K562 (cell line): ENCODE data around the gene TULP1. TPM values are rescaled to one million over a fixed set of nuclear protein-coding genes. Genes with fewer than 3 reads are reported as not detected.

Experiments
- BDP1 ChIP-seq: IDR thresholded peaks from 3 replicates; pipeline ENCODE4 v1.6.1; 2011; ENCODE audit not compliant: insufficient read length, insufficient read depth
- FUS ChIP-seq: fragments of 200-400 bp; formaldehyde crosslinking; optimal IDR thresholded peaks from 2 replicates; pipeline ENCODE3; 2017; ENCODE audit warnings: low read depth, low read length
- ILK ChIP-seq: fragments of 450-650 bp; IDR thresholded peaks from 2 replicates; pipeline ENCODE4 v1.6.1; 2016; ENCODE audit warnings: missing genetic modification characterization, low read depth, mild to moderate bottlenecking, missing compliant biosample characterization, moderate library complexity, borderline replicate concordance
- MAZ ChIP-seq, 2 experiments: fragments of 450-650 bp in 1 of 2; sonication (generic) in 1 of 2; formaldehyde crosslinking; IDR thresholded peaks in 1 of 2; conservative IDR thresholded peaks in 1 of 2; 2 replicates each; pipeline versions ENCODE4 v1.4.0 to v1.5.0; 2020; ENCODE audit warnings: mild to moderate bottlenecking in 1 of 2, missing genetic modification reagents in 1 of 2
- polyA plus RNA-seq, 8 experiments: library from polyadenylated mRNA; depleted of rRNA in 4 of 8; stranded (reverse) in 5 of 8; unstranded in 3 of 8; fragments of >200 nt; fragmentation: Nextera tagmentation in 2 of 8; fragmentation: Illumina TruSeq in 1 of 8; extraction: Ambion mirVana in 2 of 8; extraction: Trizol in 1 of 8; gene quantifications; 2 replicates each; pipeline versions ENCODE4 v1.2.1 to v1.2.3, GENCODE V29; 2011 to 2014; ENCODE audit warnings: inconsistent platforms in 1 of 8, missing spikeins in 1 of 8
- total RNA-seq, 7 experiments: library from RNA; depleted of rRNA in 6 of 7; stranded (reverse); fragments of >200 nt in 6 of 7; fragmentation: Illumina TruSeq in 2 of 7; extraction: Trizol in 2 of 7; gene quantifications; 2 replicates each; pipeline versions ENCODE4 v1.2.1 to v1.2.3, GENCODE V29; 2011 to 2021; ENCODE audit warnings: low replicate concordance in 1 of 7
- TF ChIP-seq, protein P1 (sequence below), 2 experiments: fragments of 150-350 bp in 1 of 2; IDR thresholded peaks; 2 replicates each; pipeline ENCODE4 v1.6.1; 2012 to 2016; ENCODE audit warnings: low read depth in 2 of 2, low read length in 2 of 2, mild to moderate bottlenecking in 1 of 2, moderate library complexity in 1 of 2
- TF ChIP-seq, protein P2 (sequence below): sonication (generic); formaldehyde crosslinking; IDR thresholded peaks from 2 replicates; pipeline ENCODE4 v1.8.0; 2023; ENCODE audit warnings: missing genetic modification reagents, mild to moderate bottlenecking, borderline replicate concordance
- TF ChIP-seq, protein P3 (sequence below): conservative IDR thresholded peaks from 2 replicates; pipeline ENCODE4 v1.6.1; 2011; ENCODE audit warnings: low read depth, mild to moderate bottlenecking, low read length; ENCODE audit not compliant: control insufficient read depth
- TF ChIP-seq, protein P4 (sequence below): fragments of 250-450 bp; sonication (Bioruptor Pico); IDR thresholded peaks from 2 replicates; pipeline ENCODE4 v1.5.0; 2021; ENCODE audit warnings: mild to moderate bottlenecking, moderate library complexity
- TF ChIP-seq, protein P5 (sequence below): fragments of 450-650 bp; formaldehyde crosslinking; IDR thresholded peaks from 2 replicates; pipeline ENCODE4 v1.4.0; 2022; ENCODE audit warnings: missing genetic modification characterization

Gene TULP1
- total and polyA plus RNA-seq, 9 of the 15 experiments (the other 6 are each of a cell fraction or from before 2014, with no cell fraction given) = 0.06 to 0.17 (median 0.09) TPM; not detected in 6

DNA sequence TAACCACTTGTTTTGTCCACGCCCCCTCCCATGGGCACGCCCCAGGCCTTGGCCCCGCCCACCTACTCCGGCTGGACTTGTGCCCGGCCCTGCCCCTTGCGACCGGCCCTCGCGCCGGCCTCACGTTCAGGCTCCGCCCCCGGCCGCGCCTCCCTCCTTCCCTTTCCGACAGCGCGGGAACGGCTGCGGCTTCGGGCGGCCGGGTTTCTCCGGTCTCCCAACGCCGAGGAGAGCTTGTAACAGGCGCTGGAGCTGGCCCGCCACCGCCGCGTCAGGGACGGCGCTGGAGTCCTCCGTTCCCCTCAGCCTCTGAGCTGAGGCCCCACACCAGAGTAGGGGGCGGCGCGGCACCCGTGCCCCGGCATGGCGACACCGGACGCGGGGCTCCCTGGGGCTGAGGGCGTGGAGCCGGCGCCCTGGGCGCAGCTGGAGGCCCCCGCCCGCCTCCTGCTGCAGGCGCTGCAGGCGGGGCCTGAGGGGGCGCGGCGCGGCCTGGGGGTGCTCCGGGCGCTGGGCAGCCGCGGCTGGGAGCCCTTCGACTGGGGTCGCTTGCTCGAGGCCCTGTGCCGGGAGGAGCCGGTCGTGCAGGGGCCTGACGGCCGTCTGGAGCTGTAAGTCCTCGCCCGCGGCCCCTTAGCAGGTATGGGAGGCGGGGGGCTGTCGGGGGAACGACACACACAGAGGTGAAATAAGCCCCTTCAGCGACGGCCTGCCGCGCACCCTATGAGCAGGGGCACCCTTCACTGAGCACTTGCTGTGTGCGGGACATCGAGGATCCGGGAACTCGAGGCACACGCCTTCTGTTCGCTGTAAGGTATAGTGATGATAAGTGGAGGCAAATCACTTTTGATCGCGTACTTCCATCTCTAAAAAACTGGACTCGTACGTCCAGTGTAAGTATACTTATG, 60.3 kb downstream of the TULP1 start, which contains the start of gene FANCE (continued):
- TF ChIP-seq, protein P1, sequence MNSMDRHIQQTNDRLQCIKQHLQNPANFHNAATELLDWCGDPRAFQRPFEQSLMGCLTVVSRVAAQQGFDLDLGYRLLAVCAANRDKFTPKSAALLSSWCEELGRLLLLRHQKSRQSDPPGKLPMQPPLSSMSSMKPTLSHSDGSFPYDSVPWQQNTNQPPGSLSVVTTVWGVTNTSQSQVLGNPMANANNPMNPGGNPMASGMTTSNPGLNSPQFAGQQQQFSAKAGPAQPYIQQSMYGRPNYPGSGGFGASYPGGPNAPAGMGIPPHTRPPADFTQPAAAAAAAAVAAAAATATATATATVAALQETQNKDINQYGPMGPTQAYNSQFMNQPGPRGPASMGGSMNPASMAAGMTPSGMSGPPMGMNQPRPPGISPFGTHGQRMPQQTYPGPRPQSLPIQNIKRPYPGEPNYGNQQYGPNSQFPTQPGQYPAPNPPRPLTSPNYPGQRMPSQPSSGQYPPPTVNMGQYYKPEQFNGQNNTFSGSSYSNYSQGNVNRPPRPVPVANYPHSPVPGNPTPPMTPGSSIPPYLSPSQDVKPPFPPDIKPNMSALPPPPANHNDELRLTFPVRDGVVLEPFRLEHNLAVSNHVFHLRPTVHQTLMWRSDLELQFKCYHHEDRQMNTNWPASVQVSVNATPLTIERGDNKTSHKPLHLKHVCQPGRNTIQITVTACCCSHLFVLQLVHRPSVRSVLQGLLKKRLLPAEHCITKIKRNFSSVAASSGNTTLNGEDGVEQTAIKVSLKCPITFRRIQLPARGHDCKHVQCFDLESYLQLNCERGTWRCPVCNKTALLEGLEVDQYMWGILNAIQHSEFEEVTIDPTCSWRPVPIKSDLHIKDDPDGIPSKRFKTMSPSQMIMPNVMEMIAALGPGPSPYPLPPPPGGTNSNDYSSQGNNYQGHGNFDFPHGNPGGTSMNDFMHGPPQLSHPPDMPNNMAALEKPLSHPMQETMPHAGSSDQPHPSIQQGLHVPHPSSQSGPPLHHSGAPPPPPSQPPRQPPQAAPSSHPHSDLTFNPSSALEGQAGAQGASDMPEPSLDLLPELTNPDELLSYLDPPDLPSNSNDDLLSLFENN (IDR thresholded peaks at IDR 0.05; ENCODE audit: low read depth in 2 of 2, low read length in 2 of 2) = no peak
- no peak for TF ChIP-seq BDP1
- TF ChIP-seq, protein P2, sequence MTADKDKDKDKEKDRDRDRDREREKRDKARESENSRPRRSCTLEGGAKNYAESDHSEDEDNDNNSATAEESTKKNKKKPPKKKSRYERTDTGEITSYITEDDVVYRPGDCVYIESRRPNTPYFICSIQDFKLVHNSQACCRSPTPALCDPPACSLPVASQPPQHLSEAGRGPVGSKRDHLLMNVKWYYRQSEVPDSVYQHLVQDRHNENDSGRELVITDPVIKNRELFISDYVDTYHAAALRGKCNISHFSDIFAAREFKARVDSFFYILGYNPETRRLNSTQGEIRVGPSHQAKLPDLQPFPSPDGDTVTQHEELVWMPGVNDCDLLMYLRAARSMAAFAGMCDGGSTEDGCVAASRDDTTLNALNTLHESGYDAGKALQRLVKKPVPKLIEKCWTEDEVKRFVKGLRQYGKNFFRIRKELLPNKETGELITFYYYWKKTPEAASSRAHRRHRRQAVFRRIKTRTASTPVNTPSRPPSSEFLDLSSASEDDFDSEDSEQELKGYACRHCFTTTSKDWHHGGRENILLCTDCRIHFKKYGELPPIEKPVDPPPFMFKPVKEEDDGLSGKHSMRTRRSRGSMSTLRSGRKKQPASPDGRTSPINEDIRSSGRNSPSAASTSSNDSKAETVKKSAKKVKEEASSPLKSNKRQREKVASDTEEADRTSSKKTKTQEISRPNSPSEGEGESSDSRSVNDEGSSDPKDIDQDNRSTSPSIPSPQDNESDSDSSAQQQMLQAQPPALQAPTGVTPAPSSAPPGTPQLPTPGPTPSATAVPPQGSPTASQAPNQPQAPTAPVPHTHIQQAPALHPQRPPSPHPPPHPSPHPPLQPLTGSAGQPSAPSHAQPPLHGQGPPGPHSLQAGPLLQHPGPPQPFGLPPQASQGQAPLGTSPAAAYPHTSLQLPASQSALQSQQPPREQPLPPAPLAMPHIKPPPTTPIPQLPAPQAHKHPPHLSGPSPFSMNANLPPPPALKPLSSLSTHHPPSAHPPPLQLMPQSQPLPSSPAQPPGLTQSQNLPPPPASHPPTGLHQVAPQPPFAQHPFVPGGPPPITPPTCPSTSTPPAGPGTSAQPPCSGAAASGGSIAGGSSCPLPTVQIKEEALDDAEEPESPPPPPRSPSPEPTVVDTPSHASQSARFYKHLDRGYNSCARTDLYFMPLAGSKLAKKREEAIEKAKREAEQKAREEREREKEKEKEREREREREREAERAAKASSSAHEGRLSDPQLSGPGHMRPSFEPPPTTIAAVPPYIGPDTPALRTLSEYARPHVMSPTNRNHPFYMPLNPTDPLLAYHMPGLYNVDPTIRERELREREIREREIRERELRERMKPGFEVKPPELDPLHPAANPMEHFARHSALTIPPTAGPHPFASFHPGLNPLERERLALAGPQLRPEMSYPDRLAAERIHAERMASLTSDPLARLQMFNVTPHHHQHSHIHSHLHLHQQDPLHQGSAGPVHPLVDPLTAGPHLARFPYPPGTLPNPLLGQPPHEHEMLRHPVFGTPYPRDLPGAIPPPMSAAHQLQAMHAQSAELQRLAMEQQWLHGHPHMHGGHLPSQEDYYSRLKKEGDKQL (CRISPR knock-in tag) = no peak
- TF ChIP-seq, protein P3, sequence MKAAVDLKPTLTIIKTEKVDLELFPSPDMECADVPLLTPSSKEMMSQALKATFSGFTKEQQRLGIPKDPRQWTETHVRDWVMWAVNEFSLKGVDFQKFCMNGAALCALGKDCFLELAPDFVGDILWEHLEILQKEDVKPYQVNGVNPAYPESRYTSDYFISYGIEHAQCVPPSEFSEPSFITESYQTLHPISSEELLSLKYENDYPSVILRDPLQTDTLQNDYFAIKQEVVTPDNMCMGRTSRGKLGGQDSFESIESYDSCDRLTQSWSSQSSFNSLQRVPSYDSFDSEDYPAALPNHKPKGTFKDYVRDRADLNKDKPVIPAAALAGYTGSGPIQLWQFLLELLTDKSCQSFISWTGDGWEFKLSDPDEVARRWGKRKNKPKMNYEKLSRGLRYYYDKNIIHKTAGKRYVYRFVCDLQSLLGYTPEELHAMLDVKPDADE = no peak; the same call in 1 of the 2 replicates
- no peak for TF ChIP-seq ILK
- TF ChIP-seq MAZ (CRISPR knock-in tag; conservative IDR thresholded peaks at IDR 0.05 in 1 of 2, IDR thresholded peaks at IDR 0.05 in 1 of 2) = peak; percentile 88 to 94
- TF ChIP-seq, protein P4, sequence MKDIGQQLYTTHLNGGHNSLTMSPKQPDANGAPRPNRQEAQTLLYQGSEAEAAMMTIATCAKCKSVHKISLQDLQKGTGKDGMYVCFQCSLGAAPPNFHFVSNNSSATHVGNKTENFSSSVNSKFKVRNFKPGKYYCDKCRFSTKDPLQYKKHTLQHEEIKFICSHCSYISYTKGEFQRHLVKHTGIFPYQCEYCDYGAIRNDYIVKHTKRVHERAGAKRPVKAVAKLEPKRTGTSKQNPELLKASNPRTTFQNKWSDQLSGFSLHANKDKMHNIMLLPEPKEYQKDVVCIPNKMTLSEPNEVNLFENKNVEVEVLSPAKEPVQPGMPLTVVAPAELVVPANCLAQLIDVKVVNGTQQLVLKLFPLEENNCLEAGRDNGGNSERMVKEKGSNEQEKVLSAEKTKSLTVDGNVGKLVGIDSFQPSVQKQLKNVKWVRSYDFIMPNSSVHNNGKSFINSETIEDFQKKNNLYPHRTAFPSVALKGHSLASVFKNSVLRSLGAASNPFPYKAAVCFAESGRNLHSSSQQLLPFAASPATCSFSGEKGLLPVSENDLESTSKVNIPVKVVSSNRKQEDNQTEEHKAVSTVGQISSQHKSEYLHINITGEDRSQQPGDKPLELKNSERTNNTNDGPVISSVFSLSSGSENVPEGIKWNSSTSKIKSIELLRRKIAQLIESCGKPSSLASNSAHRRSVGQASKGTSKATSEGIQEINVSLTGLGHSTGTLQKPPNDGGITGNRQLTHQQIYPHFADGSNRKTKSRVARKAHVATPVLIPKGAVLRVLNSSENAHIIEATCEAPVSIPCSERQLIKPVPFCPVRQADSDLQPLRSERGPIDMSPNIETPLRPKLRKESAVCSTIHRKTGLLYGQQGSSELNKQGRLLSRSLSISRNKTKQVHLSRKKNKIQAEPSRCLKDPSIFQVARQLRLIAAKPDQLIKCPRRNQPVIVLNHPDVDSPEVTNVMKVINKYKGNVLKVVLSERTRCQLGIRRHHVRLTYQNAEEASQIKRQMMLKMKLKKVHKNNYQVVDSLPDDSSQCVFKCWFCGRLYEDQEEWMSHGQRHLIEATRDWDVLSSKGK (CRISPR knock-in tag) = no peak
- TF ChIP-seq FUS = peak; percentile 84
- TF ChIP-seq, protein P5, sequence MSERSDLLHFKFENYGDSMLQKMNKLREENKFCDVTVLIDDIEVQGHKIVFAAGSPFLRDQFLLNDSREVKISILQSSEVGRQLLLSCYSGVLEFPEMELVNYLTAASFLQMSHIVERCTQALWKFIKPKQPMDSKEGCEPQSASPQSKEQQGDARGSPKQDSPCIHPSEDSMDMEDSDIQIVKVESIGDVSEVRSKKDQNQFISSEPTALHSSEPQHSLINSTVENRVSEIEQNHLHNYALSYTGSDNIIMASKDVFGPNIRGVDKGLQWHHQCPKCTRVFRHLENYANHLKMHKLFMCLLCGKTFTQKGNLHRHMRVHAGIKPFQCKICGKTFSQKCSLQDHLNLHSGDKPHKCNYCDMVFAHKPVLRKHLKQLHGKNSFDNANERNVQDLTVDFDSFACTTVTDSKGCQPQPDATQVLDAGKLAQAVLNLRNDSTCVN (CRISPR knock-in tag) = no peak
